HG03103 (cell line): ENCODE data around the gene SLC16A10.
"Not testable (repeated sequence)": the region's sequence is repeated elsewhere in the genome, so short reads cannot be mapped to it uniquely, and the experiment has no call there.

ENCODE experiments used
- ATAC-seq: cut with Tn5 transposase; IDR thresholded peaks from one replicate; pipeline ENCODE4 v1.9.1; 2021; ENCODE audit warnings: low read depth; ENCODE audit not compliant: unreplicated experiment

The SLC16A10 gene

DNA sequence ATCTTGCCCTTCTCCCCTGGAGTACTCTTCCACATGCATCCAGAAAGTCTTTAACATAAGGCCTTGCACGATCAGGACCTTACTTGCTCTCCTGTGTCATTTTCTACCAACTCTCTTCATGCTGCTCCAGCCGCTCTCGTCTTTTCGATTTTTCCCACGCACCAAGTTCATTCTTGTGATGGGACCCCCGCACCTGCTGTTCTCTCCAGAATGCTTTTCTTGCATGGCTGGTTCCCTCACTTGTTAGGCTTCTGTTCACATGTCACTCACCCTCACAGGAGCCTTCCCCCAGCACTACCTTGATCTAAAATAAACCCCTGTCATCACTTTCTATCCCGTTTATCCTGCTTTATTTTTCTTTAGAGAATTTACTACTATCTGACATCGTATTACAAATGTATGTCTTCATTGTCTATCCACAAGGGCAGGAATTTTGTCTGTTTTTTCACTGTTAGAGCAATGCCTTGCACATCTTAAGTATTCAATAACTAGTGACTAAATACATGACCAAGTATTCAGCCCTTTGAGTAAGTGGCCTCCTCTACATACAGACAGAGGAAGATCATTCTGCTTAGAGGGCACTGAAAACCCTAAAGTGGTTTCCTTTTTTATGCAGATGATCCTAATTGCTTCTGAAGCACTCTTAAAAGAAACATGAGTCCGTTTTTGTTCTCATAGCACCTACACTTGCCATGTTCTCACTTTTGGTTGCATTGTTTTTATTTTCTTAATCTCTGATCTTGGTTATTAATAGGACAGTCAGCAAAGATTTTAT, 166.9 kb downstream of the SLC16A10 start:
- no peak for ATAC-seq

DNA sequence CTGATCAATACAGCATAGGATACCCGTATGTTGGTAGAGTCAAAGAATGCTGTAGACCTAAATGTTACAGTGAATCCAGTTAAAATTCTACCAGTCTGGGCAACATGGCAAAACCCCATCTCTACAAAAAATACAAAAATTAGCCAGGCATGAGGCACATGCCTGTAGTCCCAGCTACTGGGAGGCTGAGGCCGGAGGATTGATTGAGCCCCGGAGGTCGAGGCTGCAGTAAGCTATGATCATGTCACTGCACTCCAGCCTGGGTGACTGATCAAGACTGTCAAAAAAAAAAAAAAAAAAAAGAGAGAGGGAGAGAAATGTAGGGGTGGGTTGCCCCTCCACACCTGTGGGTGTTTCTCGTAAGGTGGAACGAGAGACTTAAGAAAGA, 167.5 kb downstream of the SLC16A10 start:
- no peak for ATAC-seq

DNA sequence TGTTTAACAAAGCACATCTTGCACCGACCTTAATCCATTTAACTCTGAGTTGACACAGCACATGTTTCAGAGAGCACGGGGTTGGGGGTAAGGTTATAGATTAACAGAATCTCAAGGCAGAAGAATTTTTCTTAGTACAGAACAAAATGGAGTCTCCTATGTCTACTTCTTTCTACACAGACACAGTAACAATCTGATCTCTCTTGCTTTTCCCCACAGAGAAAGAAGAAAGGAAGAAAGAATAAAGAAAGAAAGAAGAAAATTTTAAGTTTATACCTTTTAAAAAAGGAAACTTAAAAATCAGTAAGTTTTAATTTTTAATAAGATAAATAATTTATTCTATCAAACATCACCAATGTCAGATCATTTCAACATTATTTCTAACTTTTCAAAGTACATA, 168.5 kb downstream of the SLC16A10 start:
- ATAC-seq = not testable (repeated sequence)

DNA sequence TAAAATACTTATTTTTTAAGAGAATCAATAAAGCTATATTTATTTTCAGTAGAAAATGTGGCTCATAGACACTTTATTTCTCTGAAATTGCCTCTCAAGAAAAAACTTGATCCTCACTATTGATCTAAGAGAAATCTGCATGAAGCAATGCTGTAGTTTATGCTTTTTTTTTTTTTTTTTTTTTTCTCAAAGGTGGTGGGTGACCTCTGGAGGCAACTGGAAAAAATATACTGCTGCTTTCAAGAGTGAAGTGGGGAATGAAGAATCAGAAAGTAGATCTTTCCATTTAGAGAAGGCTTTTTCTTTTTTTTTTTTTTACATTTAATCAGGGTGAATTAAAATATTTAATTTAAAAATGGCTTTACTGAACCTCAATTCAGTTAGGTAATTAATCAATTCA, 169.3 kb downstream of the SLC16A10 start:
- ATAC-seq = no peak

DNA sequence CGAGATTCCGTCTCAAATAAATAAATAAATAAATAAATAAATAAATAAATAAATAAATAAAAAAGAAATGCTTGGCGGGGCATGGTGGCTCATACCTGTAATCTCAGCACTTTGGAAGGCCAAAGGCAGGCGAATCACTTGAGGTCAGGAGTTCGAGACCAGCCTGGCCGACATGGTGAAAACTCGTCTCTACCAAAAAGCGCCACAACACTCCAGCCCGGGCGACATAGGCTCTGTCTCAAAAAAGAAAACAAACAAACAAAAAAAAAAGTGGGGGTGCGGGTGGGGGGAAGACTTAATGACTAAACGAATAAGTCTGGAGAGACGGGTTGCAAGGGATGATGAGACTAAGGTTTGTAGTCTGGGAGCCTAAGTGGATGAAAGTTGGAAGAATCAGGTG, 170.7 kb downstream of the SLC16A10 start:
- no peak for ATAC-seq

DNA sequence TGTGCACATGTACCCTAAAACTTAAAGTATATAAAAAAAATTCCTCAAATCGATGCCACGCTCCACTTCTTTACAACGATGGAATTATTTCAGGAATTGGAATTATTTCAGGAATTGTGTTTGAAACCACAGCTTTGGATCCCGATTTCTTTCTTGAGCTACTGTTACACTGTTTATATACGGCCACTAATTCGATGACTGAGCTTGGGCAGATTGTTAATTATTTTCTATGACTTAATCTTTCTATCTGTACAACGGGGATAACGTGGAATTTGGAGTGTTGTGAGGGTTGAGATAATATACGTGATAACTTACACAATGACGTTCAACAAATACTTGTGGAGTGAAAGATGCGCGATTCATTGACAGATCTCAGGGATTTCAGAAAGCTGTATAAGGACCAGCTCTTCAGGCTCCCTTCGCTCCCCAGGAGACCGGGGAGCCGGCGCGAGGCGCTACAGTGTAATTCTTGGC, 171.3 kb downstream of the SLC16A10 start:
- no peak for ATAC-seq

DNA sequence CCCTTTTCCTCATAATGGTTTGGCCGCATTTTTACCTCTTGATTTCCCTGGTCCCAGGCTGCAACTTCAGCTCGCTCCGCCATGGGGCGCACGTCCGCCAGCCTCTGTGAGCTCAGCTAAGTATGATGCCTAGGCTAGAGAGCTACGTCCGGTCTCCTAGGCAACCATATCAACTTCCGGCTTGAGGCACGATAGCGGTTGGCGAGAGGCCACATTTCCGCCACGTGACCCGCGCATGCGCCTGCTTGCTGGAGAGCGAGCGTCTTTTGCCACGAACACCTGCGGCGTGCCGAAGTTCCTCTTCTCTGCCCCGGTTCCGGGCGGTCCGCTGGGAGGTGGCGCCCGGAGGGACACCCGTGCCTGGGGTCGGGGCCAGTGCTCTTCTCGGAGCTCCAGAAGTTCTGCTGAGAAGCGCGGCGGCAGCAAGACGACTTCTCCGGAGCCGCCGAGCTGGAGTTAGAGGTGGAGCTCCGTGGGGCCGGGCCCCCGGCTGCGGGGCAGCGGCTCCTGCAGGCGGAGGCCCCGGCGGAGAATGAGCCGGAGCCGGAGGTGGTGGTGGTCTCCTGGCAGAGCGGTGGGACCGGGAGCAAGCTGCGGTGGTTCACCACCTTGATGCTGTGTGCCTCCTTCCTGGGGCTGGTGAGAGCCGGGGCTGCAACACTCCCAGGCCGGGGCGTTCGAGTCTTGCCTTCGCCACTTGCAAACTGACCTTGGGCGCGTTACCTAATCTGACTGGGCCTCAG, 172.0 kb downstream of the SLC16A10 start:
- peak; percentile 98 for ATAC-seq

DNA sequence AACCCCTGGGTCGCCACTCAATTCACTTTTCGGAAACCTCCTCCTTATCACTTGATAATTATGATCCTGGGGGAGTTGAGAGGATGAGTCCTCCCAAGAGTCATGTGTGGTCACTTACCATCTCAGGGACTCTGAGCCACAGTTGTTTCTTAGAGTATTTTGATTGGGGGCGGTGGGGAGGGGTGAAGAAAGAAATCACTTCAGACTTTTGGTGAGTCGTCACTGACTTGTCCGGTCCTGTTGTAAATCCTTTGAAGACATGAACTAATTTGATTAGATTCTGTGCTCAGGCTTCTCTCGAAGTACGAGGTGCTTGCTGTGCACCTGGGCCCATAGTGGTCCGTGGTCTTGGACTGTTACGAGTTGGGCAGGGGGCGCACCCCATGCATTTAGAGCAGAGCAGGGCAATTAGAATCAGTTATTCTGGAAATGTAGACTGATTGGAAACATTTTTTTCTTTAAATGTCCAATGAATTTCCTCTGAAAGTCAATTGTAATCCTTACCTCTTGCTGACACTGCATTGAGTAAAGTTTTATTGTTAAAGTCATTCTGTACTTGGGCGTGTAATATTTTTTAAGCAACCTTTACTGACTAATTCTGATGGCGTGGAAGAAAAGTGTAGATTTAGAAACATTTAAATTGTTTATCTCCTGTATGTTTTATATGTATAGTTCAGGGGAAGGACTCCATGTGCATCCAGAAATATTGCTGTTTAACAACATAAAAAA, 173.4 kb downstream of the SLC16A10 start:
- ATAC-seq = no peak

DNA sequence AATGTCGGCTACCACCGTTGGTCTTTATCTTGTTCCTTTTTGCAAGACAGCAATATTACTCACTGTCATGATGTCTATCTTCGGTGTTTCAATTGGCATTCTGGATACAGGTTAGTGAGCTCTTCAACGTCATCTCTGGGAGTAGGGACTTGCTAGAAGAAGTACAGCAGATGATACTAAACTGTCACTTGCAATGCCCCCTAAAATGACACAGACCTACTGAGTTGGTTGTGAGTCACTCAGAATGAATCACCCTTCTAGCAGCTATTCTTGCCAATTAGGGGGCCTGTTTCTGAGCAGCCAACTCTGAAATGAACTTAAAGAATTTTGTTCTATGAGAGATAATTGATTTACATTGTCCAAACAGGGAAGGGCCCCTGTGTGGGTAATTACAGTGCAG, 176.5 kb downstream of the SLC16A10 start:
- ATAC-seq = no peak

DNA sequence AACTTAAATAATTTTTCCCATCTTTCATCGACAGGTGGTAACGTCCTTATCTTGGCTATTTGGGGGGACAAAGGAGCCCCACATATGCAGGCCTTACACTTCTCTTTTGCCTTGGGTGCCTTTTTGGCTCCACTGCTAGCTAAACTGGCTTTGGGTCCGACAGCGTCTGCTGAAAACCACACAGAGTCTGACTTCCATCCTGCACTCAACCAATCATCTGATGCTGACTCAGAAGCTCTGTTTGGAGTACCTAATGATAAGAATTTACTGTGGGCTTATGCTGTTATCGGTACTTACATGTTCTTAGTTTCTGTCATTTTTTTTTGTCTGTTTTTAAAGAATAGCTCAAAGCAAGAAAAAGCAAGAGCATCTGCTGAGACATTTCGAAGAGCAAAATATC, 178.5 kb downstream of the SLC16A10 start:
- ATAC-seq = no peak

DNA sequence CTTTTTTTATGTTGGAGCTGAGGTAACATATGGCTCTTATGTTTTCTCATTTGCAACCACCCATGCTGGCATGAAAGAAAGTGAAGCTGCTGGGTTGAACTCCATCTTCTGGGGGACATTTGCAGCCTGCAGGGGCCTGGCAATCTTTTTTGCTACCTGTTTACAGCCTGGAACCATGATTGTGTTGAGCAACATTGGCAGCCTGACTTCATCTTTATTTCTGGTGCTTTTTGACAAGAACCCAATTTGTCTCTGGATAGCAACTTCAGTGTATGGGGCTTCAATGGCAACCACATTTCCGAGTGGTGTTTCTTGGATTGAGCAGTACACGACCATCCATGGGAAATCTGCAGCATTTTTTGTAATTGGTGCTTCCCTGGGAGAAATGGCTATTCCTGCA, 179.0 kb downstream of the SLC16A10 start:
- ATAC-seq = no peak

DNA sequence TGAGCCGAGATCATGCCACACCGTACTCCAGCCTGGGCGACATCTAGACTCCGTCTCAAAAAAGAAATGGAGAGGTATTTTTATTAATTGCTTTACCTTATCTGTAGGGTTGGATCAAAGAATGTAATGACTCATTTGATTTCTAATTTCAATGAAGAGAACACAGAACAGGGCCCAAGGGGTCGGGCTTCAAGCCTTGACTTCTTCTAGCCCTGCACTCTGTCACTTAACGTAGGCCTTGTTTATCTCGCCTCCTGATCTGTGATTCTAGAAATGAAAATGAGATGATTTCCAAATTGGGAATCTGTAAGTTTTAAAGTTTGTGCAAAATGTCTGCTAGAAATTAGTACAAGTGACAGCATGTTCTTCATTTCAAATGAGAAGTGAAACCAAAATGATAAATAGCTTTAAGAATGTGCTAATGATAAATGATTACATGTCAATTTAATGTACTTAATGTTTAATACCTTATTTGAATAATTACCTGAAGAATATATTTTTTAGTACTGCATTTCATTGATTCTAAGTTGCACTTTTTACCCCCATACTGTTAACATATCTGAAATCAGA, 180.5 kb downstream of the SLC16A10 start:
- no peak for ATAC-seq

DNA sequence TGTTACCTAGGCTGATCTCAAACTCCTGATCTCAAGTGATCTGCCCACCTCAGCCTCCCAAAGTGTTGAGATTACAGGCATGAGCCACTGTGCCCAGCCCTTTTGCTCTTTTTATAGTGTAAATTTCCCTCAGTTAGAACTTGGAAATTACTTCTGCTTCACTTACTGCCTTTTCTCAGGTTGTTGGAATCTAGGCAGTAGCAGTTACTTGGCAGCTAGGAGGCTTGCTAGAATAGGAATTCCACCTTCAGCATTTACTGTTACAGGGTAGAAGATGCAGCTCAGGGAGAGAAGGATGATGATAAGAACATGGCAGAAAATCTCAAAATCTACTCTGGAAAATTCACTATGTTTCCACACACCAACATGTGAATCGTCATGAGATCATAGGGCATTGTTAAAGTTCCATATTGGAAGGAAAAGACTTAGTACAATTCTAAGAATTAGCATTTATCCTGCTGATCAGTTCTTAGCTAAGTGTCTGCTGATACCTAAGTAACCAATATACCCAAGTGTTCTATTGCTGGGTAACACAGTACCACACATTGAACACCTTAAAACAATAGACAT, 182.2 kb downstream of the SLC16A10 start:
- ATAC-seq = no peak

DNA sequence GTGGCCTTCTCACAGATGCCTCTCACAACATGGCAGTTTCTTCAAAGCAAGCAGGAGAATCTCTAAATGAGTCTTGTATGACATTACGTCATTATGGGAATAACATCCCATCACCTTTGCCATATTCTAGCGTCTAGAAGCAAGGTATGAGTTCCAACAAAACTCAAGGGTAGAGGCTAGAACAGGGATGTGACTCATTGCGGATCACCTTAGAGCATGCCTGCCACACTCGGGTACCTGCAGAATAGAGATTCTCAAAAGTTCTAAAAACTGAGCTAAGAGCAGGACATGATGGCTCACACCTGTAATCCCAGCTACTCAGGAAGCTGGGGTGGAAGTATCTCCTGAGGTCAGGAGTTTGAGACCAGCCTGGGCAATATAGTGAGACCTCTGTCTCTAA, 182.8 kb downstream of the SLC16A10 start:
- no peak for ATAC-seq

DNA sequence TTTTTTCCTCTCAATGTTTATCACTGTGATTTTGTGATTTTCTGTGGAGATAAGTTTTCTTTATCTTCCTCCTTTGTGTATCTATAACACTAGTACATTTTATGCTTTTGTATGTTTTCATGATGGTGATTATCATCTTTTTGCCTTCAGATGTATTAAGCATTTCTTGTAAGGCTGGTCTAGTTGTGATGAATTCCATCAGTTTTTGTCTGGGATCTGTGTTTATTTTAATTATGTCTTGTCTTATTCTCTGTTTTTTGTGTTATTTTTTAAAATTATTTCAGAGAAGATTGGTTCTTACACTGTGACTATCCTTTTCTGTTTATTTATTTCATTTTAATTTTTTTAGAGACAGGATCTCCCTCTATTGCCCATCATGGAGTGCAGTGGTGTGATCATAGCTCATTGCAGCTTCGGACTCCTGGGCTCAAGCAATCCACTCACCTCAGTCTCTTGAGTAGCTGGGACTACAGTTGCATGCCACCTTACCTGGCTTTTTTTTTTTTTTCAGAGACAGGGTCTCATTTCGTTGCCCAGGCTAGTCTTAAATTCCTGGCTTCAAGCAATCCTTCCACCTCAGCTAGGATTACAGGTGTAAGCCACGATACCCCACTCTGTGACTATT, 187.4 kb downstream of the SLC16A10 start:
- no peak for ATAC-seq

DNA sequence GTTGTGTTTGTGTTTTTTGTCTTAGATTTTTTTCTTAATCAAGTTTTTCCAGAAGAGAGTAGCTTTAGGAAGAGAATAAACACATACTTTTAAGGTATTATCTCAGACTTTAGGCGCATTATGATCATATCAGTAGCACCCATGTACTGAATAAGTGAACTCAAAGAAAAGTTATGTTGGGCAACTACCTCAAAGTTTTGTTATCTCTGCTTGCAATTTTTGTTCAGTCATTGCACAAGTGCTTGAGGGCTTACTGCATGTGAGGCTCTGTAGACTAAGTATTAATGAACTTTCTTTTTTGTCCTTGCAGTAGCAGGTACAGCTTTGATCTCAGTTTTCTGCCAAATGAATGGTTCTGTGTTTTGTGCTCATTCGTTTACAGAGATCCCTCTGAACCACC, 189.0 kb downstream of the SLC16A10 start:
- ATAC-seq = no peak

DNA sequence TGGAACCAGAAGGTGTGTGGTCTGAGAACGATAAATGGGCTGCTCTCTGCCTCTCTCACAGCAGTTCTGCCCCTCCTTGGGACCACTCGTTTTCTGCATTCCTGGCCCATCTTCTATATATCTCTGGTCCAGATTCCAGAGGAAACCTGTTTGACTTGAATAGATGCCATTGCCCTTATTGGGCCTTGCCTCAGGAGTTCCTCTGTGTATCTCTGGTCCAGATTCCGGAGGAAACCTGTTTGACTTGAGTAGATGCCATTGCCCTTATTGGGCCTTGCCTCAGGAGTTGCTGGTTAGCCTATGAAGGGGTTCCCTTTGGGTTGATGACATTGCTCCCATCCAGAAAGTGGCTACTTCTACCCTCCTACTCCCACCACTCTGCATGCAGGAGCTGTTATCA, 189.4 kb downstream of the SLC16A10 start:
- ATAC-seq = no peak

DNA sequence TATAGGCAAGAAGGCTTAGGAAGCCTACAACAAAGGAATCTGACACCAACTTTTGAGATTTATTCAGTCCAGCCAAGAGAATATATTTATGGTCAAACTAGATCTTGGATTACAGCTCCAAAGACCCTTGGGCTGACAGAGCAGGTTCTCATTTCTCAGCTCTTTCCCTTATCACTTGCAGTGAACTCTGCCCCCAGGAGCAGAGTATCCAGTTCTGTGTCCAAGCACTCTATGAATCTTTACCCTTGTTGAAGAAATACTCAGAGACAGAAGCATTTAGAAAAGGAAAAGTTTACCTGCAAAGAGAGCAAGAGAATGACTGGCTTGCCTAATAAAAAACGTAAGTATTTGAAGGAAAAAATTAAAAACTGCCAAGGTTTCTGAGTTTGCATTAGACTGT, 190.5 kb downstream of the SLC16A10 start:
- ATAC-seq = no peak

DNA sequence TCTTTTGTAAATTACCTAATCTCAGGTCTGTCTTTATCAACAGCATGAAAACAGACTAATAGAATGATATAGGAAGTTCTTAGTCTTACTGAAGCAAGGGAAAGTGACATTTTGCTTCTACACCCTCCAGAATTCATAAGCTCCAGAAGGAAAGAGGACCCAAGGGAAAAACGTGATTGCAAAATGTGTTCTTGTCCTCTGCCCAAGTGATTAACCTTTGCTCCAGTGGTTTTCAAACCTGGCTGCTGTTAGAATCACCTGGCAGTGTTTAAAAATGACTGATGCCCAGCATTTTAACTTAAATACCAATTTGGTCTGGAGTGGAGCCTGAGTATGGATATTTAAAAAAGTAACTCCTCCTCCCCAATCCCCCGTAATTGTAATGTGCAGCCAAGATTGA, 191.4 kb downstream of the SLC16A10 start:
- no peak for ATAC-seq

DNA sequence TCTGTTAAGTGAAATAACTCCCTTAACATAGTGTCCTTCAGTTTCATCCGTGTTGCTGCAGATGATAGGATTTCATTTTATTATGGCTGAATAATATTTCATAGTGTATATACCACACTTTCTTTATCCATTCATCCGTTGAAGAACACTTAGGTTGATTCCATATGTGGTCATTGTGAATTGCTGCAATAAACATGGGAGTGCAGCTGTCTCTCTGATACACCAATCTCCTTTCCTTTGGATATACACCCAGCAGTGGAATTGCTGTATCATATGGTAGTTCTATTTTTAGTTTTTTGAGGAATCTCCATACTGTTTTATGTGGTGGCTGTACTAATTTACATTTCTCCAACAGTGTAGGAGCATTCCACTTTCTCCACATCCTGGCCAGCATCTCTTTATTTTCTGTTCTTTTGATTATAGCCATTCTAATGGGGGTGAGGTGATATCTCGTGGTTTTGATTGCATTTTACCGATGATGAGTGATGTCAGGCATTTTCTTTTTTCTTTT, 193.2 kb downstream of the SLC16A10 start:
- no peak for ATAC-seq
